ENCODE results near the gene LCE1E. TPM values are rescaled to one million over a fixed set of nuclear protein-coding genes. Genes with fewer than 3 reads are reported as not detected.

Gene LCE1E
- total and polyA plus RNA-seq, 10 of the 15 experiments (the other 5 are each of a cell fraction or from before 2014, with no cell fraction given) = 0.33 to 8.2 (median 1.3) TPM; not detected in 1

DNA sequence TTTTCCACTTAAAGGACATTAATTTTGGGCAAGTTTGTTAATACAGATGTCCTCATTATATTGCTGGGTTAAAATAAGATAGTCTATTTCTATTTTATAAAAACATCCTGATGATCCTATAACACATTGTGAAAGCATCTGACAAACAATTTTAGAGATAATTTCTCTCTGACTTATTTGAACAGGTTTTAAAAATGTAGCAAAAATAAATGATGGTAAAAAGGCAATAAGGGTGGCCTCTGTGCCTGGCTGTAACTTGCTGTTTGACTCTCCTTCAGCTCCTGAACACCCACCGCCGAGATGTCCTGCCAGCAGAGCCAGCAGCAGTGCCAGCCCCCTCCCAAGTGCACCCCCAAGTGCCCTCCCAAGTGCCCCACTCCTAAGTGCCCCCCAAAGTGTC, 41.1 kb downstream of the LCE1E start, which contains the start of gene LCE1A (continued):
- TF ChIP-seq, protein P1, sequence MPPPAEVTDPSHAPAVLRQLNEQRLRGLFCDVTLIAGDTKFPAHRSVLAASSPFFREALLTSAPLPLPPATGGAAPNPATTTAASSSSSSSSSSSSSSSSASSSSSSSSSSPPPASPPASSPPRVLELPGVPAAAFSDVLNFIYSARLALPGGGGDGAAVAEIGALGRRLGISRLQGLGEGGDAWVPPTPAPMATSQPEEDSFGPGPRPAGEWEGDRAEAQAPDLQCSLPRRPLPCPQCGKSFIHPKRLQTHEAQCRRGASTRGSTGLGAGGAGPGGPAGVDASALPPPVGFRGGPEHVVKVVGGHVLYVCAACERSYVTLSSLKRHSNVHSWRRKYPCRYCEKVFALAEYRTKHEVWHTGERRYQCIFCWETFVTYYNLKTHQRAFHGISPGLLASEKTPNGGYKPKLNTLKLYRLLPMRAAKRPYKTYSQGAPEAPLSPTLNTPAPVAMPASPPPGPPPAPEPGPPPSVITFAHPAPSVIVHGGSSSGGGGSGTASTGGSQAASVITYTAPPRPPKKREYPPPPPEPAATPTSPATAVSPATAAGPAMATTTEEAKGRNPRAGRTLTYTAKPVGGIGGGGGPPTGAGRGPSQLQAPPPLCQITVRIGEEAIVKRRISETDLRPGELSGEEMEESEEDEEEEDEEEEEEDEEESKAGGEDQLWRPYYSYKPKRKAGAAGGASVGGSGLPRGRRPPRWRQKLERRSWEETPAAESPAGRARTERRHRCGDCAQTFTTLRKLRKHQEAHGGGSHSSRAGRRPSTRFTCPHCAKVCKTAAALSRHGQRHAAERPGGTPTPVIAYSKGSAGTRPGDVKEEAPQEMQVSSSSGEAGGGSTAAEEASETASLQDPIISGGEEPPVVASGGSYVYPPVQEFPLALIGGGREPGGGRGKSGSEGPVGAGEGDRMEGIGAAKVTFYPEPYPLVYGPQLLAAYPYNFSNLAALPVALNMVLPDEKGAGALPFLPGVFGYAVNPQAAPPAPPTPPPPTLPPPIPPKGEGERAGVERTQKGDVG (CRISPR knock-in tag; IDR thresholded peaks at IDR 0.05) = no peak
- TF ChIP-seq SUZ12 (IDR thresholded peaks at IDR 0.05; ENCODE audit: unreplicated experiment) (no peak), MTA2 (IDR thresholded peaks at IDR 0.05; ENCODE audit: low read depth) (no peak), RELB (IDR thresholded peaks at IDR 0.05; ENCODE audit: low read depth) (no peak)

GRCh38 chr1:152836870-152837269, 50.8 kb downstream of the LCE1E start:
- no TSS peak for BruUV-seq (replicated peaks)
- no peak for FAIRE-seq
- H3K4me1 ChIP-seq (ENCODE audit: control insufficient read depth, insufficient read depth, low read length) = no peaks in the 10 kb centered on the region
- in situ Hi-C loops (cut with MboI) = no loop called here
- no peak overlapping the region for H3K27ac ChIP-seq (ENCODE audit: control insufficient read depth, insufficient read depth)
- ChIA-PET RAD21 (ENCODE audit: unreplicated experiment) (no interaction called here), SMC1A (ENCODE audit: uncharacterized antibody, unreplicated experiment) (no interaction called here), CTCF (no interaction called here), POLR2A (no interaction called here)
- H3K4me3 ChIP-seq = no peak overlapping the region
- no peaks in the 10 kb centered on the region for H3K27me3 ChIP-seq (replicated peaks in 1 of 2; ENCODE audit: control insufficient read depth in 2 of 2, insufficient read depth in 2 of 2, low read length in 1 of 2)
- no peak overlapping the region for H2AFZ ChIP-seq (ENCODE audit: control insufficient read depth, low read depth, low read length)
- no peak overlapping the region for H3K9ac ChIP-seq (ENCODE audit: control insufficient read depth, insufficient read depth, low read length)
- intact Hi-C loops (cut with micrococcal nuclease; ENCODE audit: unreplicated experiment) = no loop called here
- no peak for ATAC-seq
- no peaks in the 10 kb centered on the region for H3K36me3 ChIP-seq (ENCODE audit: control insufficient read depth in 2 of 2, insufficient read depth in 2 of 2, low read length in 1 of 2)
- no peaks in the 10 kb centered on the region for H3K79me2 ChIP-seq (ENCODE audit: control insufficient read depth, insufficient read depth, low read length)
- DNase-seq (ENCODE audit: low read depth, low spot score) = no peak
- 0% methylated on average over 2 of the region's 2 CpGs for WGBS (ENCODE audit: insufficient coverage, insufficient replicate concordance, low lambda C conversion rate, missing lambda C conversion rate)
- H3K4me2 ChIP-seq (ENCODE audit: control insufficient read depth, insufficient read depth) = no peak overlapping the region
- no peaks in the 10 kb centered on the region for H4K20me1 ChIP-seq (ENCODE audit: control insufficient read depth, insufficient read depth)
- H3K9me3 ChIP-seq (replicated peaks; ENCODE audit: control insufficient read depth, insufficient read depth, low read length) = no peaks in the 10 kb centered on the region
- TF ChIP-seq CBFB (IDR thresholded peaks at IDR 0.05; ENCODE audit: low read depth) (no peak), USF2 (IDR thresholded peaks at IDR 0.05; ENCODE audit: borderline replicate concordance, low read depth, low read length) (no peak), NFIC (IDR thresholded peaks at IDR 0.05; ENCODE audit: low read depth, low read length) (no peak), PAX5 (IDR thresholded peaks at IDR 0.05; ENCODE audit: borderline replicate concordance, low read depth, low read length) (no peak), MYB (IDR thresholded peaks at IDR 0.05; ENCODE audit: borderline replicate concordance, low read depth, low read length) (no peak), JUNB (IDR thresholded peaks at IDR 0.05) (no peak), FOS (IDR thresholded peaks at IDR 0.05; ENCODE audit: borderline replicate concordance, extremely low read depth, insufficient read length) (no peak), NFYA (IDR thresholded peaks at IDR 0.05; ENCODE audit: borderline replicate concordance, low read depth, low read length) (no peak), NRF1 (conservative IDR thresholded peaks at IDR 0.05; ENCODE audit: low read depth, low read length) (no peak), KAT2A (conservative IDR thresholded peaks at IDR 0.05; ENCODE audit: control insufficient read depth, low read depth, low read length) (no peak), MXI1 (IDR thresholded peaks at IDR 0.05; ENCODE audit: low read depth, low read length) (no peak)
- TF ChIP-seq, protein P1 (CRISPR knock-in tag; IDR thresholded peaks at IDR 0.05) = no peak
